Lung (tissue), 12 donors: Measurements from ENCODE around the gene SLC25A33. TPM values are rescaled to one million over a fixed set of nuclear protein-coding genes. Genes with fewer than 3 reads are reported as not detected.

Source experiments
- ATAC-seq: fragments of 200-7000 bp; cut with Tn5 transposase; one replicate; pipeline ENCODE4 v1.9.1; 2020; ENCODE audit warnings: moderate number of reproducible peaks; ENCODE audit not compliant: insufficient read depth, low FRiP score
- DNase-seq, 3 donors: peaks; one replicate each; pipeline ENCODE4 v3.0.0-alpha.2; 2013 to 2017
- H3K27ac ChIP-seq, 2 donors: one replicate each; pipeline ENCODE4 v1.5.1; 2013; ENCODE audit warnings: mild to moderate bottlenecking in 2 of 2, moderate library complexity in 2 of 2, control low read depth in 1 of 2, inconsistent platforms in 1 of 2, low read depth in 1 of 2, low read length in 1 of 2
- H3K27me3 ChIP-seq, 3 donors: one replicate each; pipeline ENCODE4 v1.5.1; 2013; ENCODE audit warnings: low read length in 2 of 3; ENCODE audit not compliant: control insufficient read depth in 3 of 3, insufficient read depth in 3 of 3
- H3K36me3 ChIP-seq, 4 donors: one replicate each; pipeline ENCODE4 v1.5.1; 2013; ENCODE audit warnings: low read length in 4 of 4, mild to moderate bottlenecking in 1 of 4, moderate library complexity in 1 of 4; ENCODE audit not compliant: control insufficient read depth in 4 of 4, insufficient read depth in 4 of 4
- H3K4me1 ChIP-seq, 5 donors: one replicate each; pipeline ENCODE4 v1.5.1; 2013; ENCODE audit warnings: low read length in 5 of 5, mild to moderate bottlenecking in 2 of 5, moderate library complexity in 1 of 5; ENCODE audit not compliant: control insufficient read depth in 5 of 5, insufficient read depth in 5 of 5
- H3K4me3 ChIP-seq: one replicate; pipeline ENCODE4 v1.5.1; 2013; ENCODE audit warnings: mild to moderate bottlenecking, control low read depth, moderate library complexity
- H3K9ac ChIP-seq, 2 donors: one replicate each; pipeline ENCODE4 v1.5.1; 2013; ENCODE audit warnings: low read length in 2 of 2, control low read depth in 1 of 2; ENCODE audit not compliant: insufficient read depth in 1 of 2
- H3K9me3 ChIP-seq, 4 donors: one replicate each; pipeline ENCODE4 v1.5.1; 2013; ENCODE audit warnings: low read length in 3 of 4, mild to moderate bottlenecking in 1 of 4, moderate library complexity in 1 of 4; ENCODE audit not compliant: control insufficient read depth in 4 of 4, insufficient read depth in 3 of 4
- CTCF ChIP-seq: IDR thresholded peaks from 2 replicates; pipeline ENCODE4 v1.5.1; 2012; ENCODE audit warnings: mild to moderate bottlenecking; ENCODE audit errors: control extremely low read depth, extremely low read depth
- WGBS, 2 donors: extraction: QIAGEN DNeasy Blood & Tissue Kit; methylation state at CpG; one replicate each; pipeline ENCODE4 v1.1.7; 2013; 5-methylcytosine and 5-hydroxymethylcytosine counted together
- polyA plus RNA-seq, 2 donors: library from polyadenylated mRNA; stranded (reverse); fragments of 200-250 nt; gene quantifications; one replicate each; pipeline ENCODE4 v1.2.1, GENCODE V29; 2013
- total RNA-seq, 2 donors: library from RNA; depleted of rRNA in 1 of 2; stranded (reverse); fragments of >200 nt in 1 of 2; gene quantifications; one replicate each; pipeline ENCODE4 v1.2.1, GENCODE V29; 2014 to 2021
- donor health status: control.
- donor health status: control.
- donor health status: Bipolar disorder and iron deficiency.
- donor health status: healthy.
- donor health status: DM: yes; HTN: yes; CAD: no.

The SLC25A33 gene
- total and polyA plus RNA-seq, 4 donors: 3.2 to 5.2 (median 4.5) TPM

GRCh38 chr1:9594471-9595155, 55.3 kb downstream of the SLC25A33 start:
- Histone ChIP-seq H3K4me1 (peaks cover 17 to 66% (median 27%) of the 10 kb centered on the region in 5 donors), H3K36me3 (peaks cover 0 to 13% (median 3%) of the 10 kb centered on the region in 4 donors), H3K4me3 (no peak overlapping the region), H3K27me3 (no peaks in the 10 kb centered on the region), H3K9ac (no peak overlapping the region), H3K27ac (no peak overlapping the region), H3K9me3 (no peaks in the 10 kb centered on the region)
- no peak for TF ChIP-seq CTCF
- ATAC-seq (no peak), DNase-seq (no peak)
- WGBS, 2 donors: 90 to 95% methylated on average over 19 to 20 of the region's 20 CpGs

- H3K4me1 ChIP-seq: peaks cover 17 to 59% (median 25%) of the 10 kb centered on the region in 5 donors
- H3K9me3 ChIP-seq: no peaks in the 10 kb centered on the region
- no peak for TF ChIP-seq CTCF
- 90 to 91% methylated on average over 17 of the region's 17 CpGs for WGBS, 2 donors
- no peaks in the 10 kb centered on the region for H3K27me3 ChIP-seq
- H3K4me3 ChIP-seq: no peak overlapping the region
- H3K27ac ChIP-seq: no peak overlapping the region
- ATAC-seq (no peak), DNase-seq (no peak)
- no peak overlapping the region for H3K9ac ChIP-seq
- H3K36me3 ChIP-seq: peaks cover 0 to 16% (median 11%) of the 10 kb centered on the region in 4 donors
These were observed 56.1 kb downstream of the SLC25A33 start for GRCh38 chr1:9595156-9595967.

- no peak overlapping the region for H3K9ac ChIP-seq
- peak in 1 of 3 donors; percentile 17 for DNase-seq
- ATAC-seq: no peak
- H3K4me3 ChIP-seq: no peak overlapping the region
- WGBS, 2 donors: 89 to 95% methylated on average over 12 of the region's 12 CpGs
- no peaks in the 10 kb centered on the region for H3K9me3 ChIP-seq
- H3K27ac ChIP-seq: no peak overlapping the region
- TF ChIP-seq CTCF: no peak
- H3K36me3 ChIP-seq: peaks cover 0 to 20% (median 14%) of the 10 kb centered on the region in 4 donors
- H3K27me3 ChIP-seq: no peaks in the 10 kb centered on the region
- H3K4me1 ChIP-seq: peaks cover 17 to 54% (median 25%) of the 10 kb centered on the region in 5 donors
These were observed 56.7 kb downstream of the SLC25A33 start for GRCh38 chr1:9595968-9596340.
